CD4-positive, alpha-beta T cell (primary cell): Measurements from ENCODE around the gene TUT1. TPM values are rescaled to one million over a fixed set of nuclear protein-coding genes. Genes with fewer than 3 reads are reported as not detected.
A peak's percentile ranks its signal among the peaks of the same experiment; 100 is the strongest.
"Not testable (repeated sequence)": the region's sequence is repeated elsewhere in the genome, so short reads cannot be mapped to it uniquely, and the experiment has no call there.

ENCODE experiments used
- ATAC-seq: fragments of 200-7000 bp; cut with Tn5 transposase; one replicate; pipeline ENCODE4 v1.10.0; 2022; ENCODE audit warnings: mild to moderate bottlenecking; ENCODE audit not compliant: poor library complexity
- CTCF ChIA-PET: fragments of 350-600 bp; sonication (Branson Sonifier 250); formaldehyde crosslinking; loops from one replicate; lab custom pipeline; 2021; ENCODE audit warnings: antibody characterized with exemption, inconsistent platforms; lab: Charles Lee
- POLR2A ChIA-PET: fragments of 350-600 bp; sonication (Branson Sonifier 250); formaldehyde crosslinking; loops from one replicate; lab custom pipeline; 2021; ENCODE audit warnings: antibody characterized with exemption, inconsistent platforms; lab: Charles Lee
- DNase-seq, 14 experiments: peaks; one replicate each; pipeline ENCODE4 v3.0.0-alpha.2; 2013 to 2020; ENCODE audit warnings: mixed read lengths in 2 of 14
- H3K27ac ChIP-seq, 2 donors: one replicate each; pipeline versions ENCODE4 v1.5.1 to v1.7.0; 2013; ENCODE audit warnings: low read length in 2 of 2, low read depth in 1 of 2, mild to moderate bottlenecking in 1 of 2
- H3K27me3 ChIP-seq, 2 experiments: 1 replicate in 1 of 2; 2 replicates in 1 of 2; pipeline versions ENCODE4 v1.6.1 to v1.7.0; 2013; ENCODE audit warnings: low read length in 2 of 2, control low read depth in 1 of 2, mild to moderate bottlenecking in 1 of 2, moderate library complexity in 1 of 2; ENCODE audit not compliant: insufficient read depth in 2 of 2, control insufficient read depth in 1 of 2
- H3K36me3 ChIP-seq: one replicate; pipeline ENCODE4 v1.6.1; 2013; ENCODE audit warnings: low read length, control low read depth; ENCODE audit not compliant: insufficient read depth
- H3K4me1 ChIP-seq: one replicate; pipeline ENCODE4 v1.6.1; 2013; ENCODE audit warnings: low read length, control low read depth; ENCODE audit not compliant: insufficient read depth
- H3K4me3 ChIP-seq: one replicate; pipeline ENCODE4 v1.5.1; 2013; ENCODE audit warnings: mild to moderate bottlenecking, low read length, moderate library complexity
- H3K9me3 ChIP-seq, 2 experiments: 1 replicate in 1 of 2; 2 replicates in 1 of 2; pipeline versions ENCODE4 v1.6.1 to v1.7.0; 2013; ENCODE audit warnings: low read length in 2 of 2, mild to moderate bottlenecking in 2 of 2, control low read depth in 1 of 2, moderate library complexity in 1 of 2; ENCODE audit not compliant: control insufficient read depth in 1 of 2, insufficient read depth in 1 of 2
- H3K27ac Mint-ChIP-seq: one replicate; pipeline ENCODE4 v1.8.0; 2020; ENCODE audit warnings: mixed read lengths
- H3K27me3 Mint-ChIP-seq: one replicate; pipeline ENCODE4 v1.8.0; 2021; ENCODE audit warnings: mixed read lengths
- H3K36me3 Mint-ChIP-seq: one replicate; pipeline ENCODE4 v1.8.0; 2021; ENCODE audit warnings: low read depth, mixed read lengths
- H3K4me1 Mint-ChIP-seq: one replicate; pipeline ENCODE4 v1.8.0; 2021; ENCODE audit warnings: low read depth, mixed read lengths
- H3K4me3 Mint-ChIP-seq: one replicate; pipeline ENCODE4 v1.8.0; 2020; ENCODE audit warnings: mild to moderate bottlenecking, mixed read lengths
- H3K9me3 Mint-ChIP-seq: one replicate; pipeline ENCODE4 v1.8.0; 2020; ENCODE audit warnings: mixed read lengths
- CTCF ChIP-seq: fragments of 200-600 bp; IDR thresholded peaks from one replicate; pipeline ENCODE4 v1.8.0; 2022; ENCODE audit warnings: antibody characterized with exemption, mild to moderate bottlenecking
- intact Hi-C, 2 experiments: fragments of 100-400 bp; cut with DNase I in 1 of 2; cut with micrococcal nuclease in 1 of 2; formaldehyde crosslinking; loops; one replicate each; pipeline versions ENCODE4 v1.15.1 to v1.9.0; 2023 to 2025; cut with DNase I, micrococcal nuclease
- total RNA-seq, 174 experiments: library from RNA in 2 of 174; stranded (reverse) in 2 of 174; gene quantifications; one replicate each; pipeline ENCODE4 v1.2.3 and lab custom pipeline; 2021 to 2026

Gene TUT1
- total RNA-seq, 2 experiments from 2014 or later, result 25.5 to 26.2 TPM

GRCh38 chr11:62621027-62621566 is 29.8 kb upstream of the TUT1 start:
- peaks cover 57% of the 10 kb centered on the region for H3K36me3 Mint-ChIP-seq
- Histone ChIP-seq H3K4me1 (peaks cover 37% of the 10 kb centered on the region), H3K9me3 (no peaks in the 10 kb centered on the region), H3K27ac (peak overlapping the region; percentile 86 to 88), H3K4me3 (peak overlapping the region; percentile 69), H3K27me3 (no peaks in the 10 kb centered on the region), H3K36me3 (peaks cover 28% of the 10 kb centered on the region)
- DNase-seq, result no peak
- intact Hi-C loops, result loop anchor here in 1 of 2 experiments (5.0 kb wide), 1 partner anchor 51 kb away; the partner anchor contains the start of genes LBHD1 and UQCC3
- no peaks in the 10 kb centered on the region for H3K27me3 Mint-ChIP-seq
- no peak for ATAC-seq
- H3K4me3 Mint-ChIP-seq, result peak overlapping the region; percentile 95
- ChIA-PET CTCF (interaction anchor here (1.0 to 3.6 kb wide), 6 partner anchors 8 to 165 kb away, joined by 3 to 10 read pairs (median 5); partner anchors contain the start of genes C11orf98, CSKMT, LBHD1 and ROM1), POLR2A (interaction anchor here (0.9 to 6.0 kb wide), 20 partner anchors 9 to 219 kb away, joined by 3 to 80 read pairs (median 13); partner anchors contain the start of genes C11orf98, CSKMT, EEF1G and EML3)
- no peaks in the 10 kb centered on the region for H3K9me3 Mint-ChIP-seq
- TF ChIP-seq CTCF, result no peak
- H3K27ac Mint-ChIP-seq, result peak overlapping the region; percentile 89
- H3K4me1 Mint-ChIP-seq, result peaks cover 27% of the 10 kb centered on the region

- H3K27me3 Mint-ChIP-seq, H3K9me3 Mint-ChIP-seq, CTCF ChIA-PET, DNase-seq, intact Hi-C loops, ATAC-seq, H3K4me3 ChIP-seq, H3K27ac Mint-ChIP-seq, H3K9me3 ChIP-seq, H3K4me3 Mint-ChIP-seq, H3K27ac ChIP-seq, H3K27me3 ChIP-seq: not testable (repeated sequence)
- Histone ChIP-seq H3K36me3 (peaks cover 33% of the 10 kb centered on the region), H3K4me1 (peaks cover 46% of the 10 kb centered on the region)
- Mint-ChIP-seq H3K4me1 (peaks cover 36% of the 10 kb centered on the region), H3K36me3 (peaks cover 49% of the 10 kb centered on the region)
- POLR2A ChIA-PET, result interaction anchor here (0.6 kb wide), 1 partner anchor 48 kb away, joined by 3 read pairs; the partner anchor contains the start of genes C11orf98 and CSKMT
Observed at GRCh38 chr11:62616957-62617356, 25.6 kb upstream of the TUT1 start.

- no peaks in the 10 kb centered on the region for H3K27me3 ChIP-seq
- no peak for ATAC-seq
- H3K9me3 ChIP-seq, result no peaks in the 10 kb centered on the region
- H3K27me3 Mint-ChIP-seq, result no peaks in the 10 kb centered on the region
- H3K27ac Mint-ChIP-seq, result no peak overlapping the region
- CTCF ChIA-PET, result no interaction called here
- POLR2A ChIA-PET, result no interaction called here
- H3K4me3 ChIP-seq, result no peak overlapping the region
- peaks cover 40% of the 10 kb centered on the region for H3K36me3 ChIP-seq
- no peak for TF ChIP-seq CTCF
- intact Hi-C loops, result no loop called here
- H3K27ac ChIP-seq, result no peak overlapping the region
- no peak for DNase-seq
- no peaks in the 10 kb centered on the region for H3K9me3 Mint-ChIP-seq
- no peak overlapping the region for H3K4me3 Mint-ChIP-seq
- H3K4me1 Mint-ChIP-seq, result peaks cover 38% of the 10 kb centered on the region
- H3K4me1 ChIP-seq, result peaks cover 50% of the 10 kb centered on the region
- H3K36me3 Mint-ChIP-seq, result peaks cover 42% of the 10 kb centered on the region
Observed at GRCh38 chr11:62615521-62615920, 24.2 kb upstream of the TUT1 start.
